ENCODE measurements around the gene GRAMD1B.

GRCh38 chr11:123484448-123484847, 54.4 kb downstream of the GRAMD1B start:
- no peak for TF ChIP-seq MAX (IDR thresholded peaks at IDR 0.05; ENCODE audit: low read depth, low read length)
- no peak for TF ChIP-seq CTCF (IDR thresholded peaks at IDR 0.05; ENCODE audit: low read depth, low read length)
- no peak for TF ChIP-seq POLR2A (IDR thresholded peaks at IDR 0.05; ENCODE audit: extremely low read depth, insufficient read length)
- no peak for TF ChIP-seq MYC (IDR thresholded peaks at IDR 0.05; ENCODE audit: low read depth, low read length)
